Measurements from ENCODE around the gene WDR38.

The WDR38 gene

GRCh38 chr9:124852829-124853531, at the start of gene WDR38:
Gene WDR38, plus strand, starts transcription at chr9:124853460. Its CDS starts 72 bp downstream, at chr9:124853532.
- DNase-seq (ENCODE audit: low read depth): no peak

- no peak for DNase-seq (ENCODE audit: low read depth)
Observed at GRCh38 chr9:124803911-124804310, 49.3 kb upstream of the WDR38 start.

GRCh38 chr9:124805186-124805585, 48.1 kb upstream of the WDR38 start:
- DNase-seq (ENCODE audit: low read depth): no peak

GRCh38 chr9:124808246-124808956, 44.9 kb upstream of the WDR38 start:
- DNase-seq (ENCODE audit: low read depth): no peak

GRCh38 chr9:124809211-124809610, 44.0 kb upstream of the WDR38 start:
- DNase-seq (ENCODE audit: low read depth): no peak

- no peak for DNase-seq (ENCODE audit: low read depth)
Observed at GRCh38 chr9:124809741-124810500, 43.3 kb upstream of the WDR38 start.

GRCh38 chr9:124810663-124811355, 42.5 kb upstream of the WDR38 start:
- no peak for DNase-seq (ENCODE audit: low read depth)

GRCh38 chr9:124812441-124812876, 40.8 kb upstream of the WDR38 start:
- DNase-seq (ENCODE audit: low read depth): no peak

GRCh38 chr9:124813041-124813440, 40.2 kb upstream of the WDR38 start:
- no peak for DNase-seq (ENCODE audit: low read depth)

GRCh38 chr9:124813501-124814163, 39.6 kb upstream of the WDR38 start:
- DNase-seq (ENCODE audit: low read depth): no peak

GRCh38 chr9:124814164-124814535, 39.1 kb upstream of the WDR38 start:
- DNase-seq (ENCODE audit: low read depth): no peak

GRCh38 chr9:124815601-124816000, 37.7 kb upstream of the WDR38 start:
- DNase-seq (ENCODE audit: low read depth): no peak

GRCh38 chr9:124818431-124819281, 34.6 kb upstream of the WDR38 start:
- DNase-seq (ENCODE audit: low read depth): no peak

- no peak for DNase-seq (ENCODE audit: low read depth)
Observed at GRCh38 chr9:124820698-124821623, 32.3 kb upstream of the WDR38 start.

GRCh38 chr9:124828489-124829333, 24.5 kb upstream of the WDR38 start:
- DNase-seq (ENCODE audit: low read depth): no peak

- DNase-seq (ENCODE audit: low read depth): no peak
Observed at GRCh38 chr9:124829334-124829669, 24.0 kb upstream of the WDR38 start.

- no peak for DNase-seq (ENCODE audit: low read depth)
Observed at GRCh38 chr9:124830593-124830992, 22.7 kb upstream of the WDR38 start.

- no peak for DNase-seq (ENCODE audit: low read depth)
Observed at GRCh38 chr9:124831642-124832364, 21.5 kb upstream of the WDR38 start.

Measured in stimulated activated CD8-positive, alpha-beta memory T cell treated with anti-CD3 and anti-CD28 coated beads, Interleukin-15, amount 100 ng/mL, for 1 hour (primary cell).